ENCODE results near the gene NDP.

DNA sequence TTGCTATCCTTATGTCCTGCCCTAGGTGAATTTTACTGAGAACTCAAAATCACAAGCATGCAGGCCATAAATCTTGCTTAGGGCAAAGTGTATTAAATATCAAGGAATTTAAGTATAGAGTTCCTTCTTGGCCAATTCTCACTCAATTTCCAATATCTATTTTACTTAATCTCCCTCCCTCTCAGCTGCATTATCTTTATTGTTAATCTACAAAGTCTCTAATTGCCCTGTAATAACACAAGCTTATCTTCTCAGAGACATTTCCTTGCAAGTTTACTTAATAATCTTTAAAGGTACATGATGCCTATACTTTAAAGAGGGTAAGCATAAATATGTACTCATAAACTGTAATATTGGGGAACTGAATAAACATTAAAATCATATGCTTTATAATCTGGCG is 64.0 kb downstream of the NDP start:
- TF ChIP-seq POLR2A (IDR thresholded peaks at IDR 0.05): no peak
- TF ChIP-seq, protein P1, sequence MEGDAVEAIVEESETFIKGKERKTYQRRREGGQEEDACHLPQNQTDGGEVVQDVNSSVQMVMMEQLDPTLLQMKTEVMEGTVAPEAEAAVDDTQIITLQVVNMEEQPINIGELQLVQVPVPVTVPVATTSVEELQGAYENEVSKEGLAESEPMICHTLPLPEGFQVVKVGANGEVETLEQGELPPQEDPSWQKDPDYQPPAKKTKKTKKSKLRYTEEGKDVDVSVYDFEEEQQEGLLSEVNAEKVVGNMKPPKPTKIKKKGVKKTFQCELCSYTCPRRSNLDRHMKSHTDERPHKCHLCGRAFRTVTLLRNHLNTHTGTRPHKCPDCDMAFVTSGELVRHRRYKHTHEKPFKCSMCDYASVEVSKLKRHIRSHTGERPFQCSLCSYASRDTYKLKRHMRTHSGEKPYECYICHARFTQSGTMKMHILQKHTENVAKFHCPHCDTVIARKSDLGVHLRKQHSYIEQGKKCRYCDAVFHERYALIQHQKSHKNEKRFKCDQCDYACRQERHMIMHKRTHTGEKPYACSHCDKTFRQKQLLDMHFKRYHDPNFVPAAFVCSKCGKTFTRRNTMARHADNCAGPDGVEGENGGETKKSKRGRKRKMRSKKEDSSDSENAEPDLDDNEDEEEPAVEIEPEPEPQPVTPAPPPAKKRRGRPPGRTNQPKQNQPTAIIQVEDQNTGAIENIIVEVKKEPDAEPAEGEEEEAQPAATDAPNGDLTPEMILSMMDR (IDR thresholded peaks at IDR 0.05): no peak

Data from right lobe of liver (tissue), 4 donors.